ENCODE data around the gene MORN5.

MORN5 gene

GRCh38 chr9:122218935-122219855, 59.5 kb downstream of the MORN5 start:
- peaks cover 100% of the 10 kb centered on the region for H3K27me3 ChIP-seq (ENCODE audit: insufficient read depth, low read length)
- H3K4me1 ChIP-seq (ENCODE audit: insufficient read depth, low read length): peaks cover 19% of the 10 kb centered on the region; the same call in 1 of the 2 replicates
- H3K36me3 ChIP-seq (ENCODE audit: insufficient read depth, low read length): no peaks in the 10 kb centered on the region
- peak overlapping the region; percentile 46 for H3K4me3 ChIP-seq (ENCODE audit: low read length)
- H3K9ac ChIP-seq (ENCODE audit: low read depth, low read length): 0 out of 2 replicates have a peak overlapping the region, but pooled peaks have one; percentile 8
- H3K9me3 ChIP-seq (ENCODE audit: insufficient read depth, low read depth, low read length): no peaks in the 10 kb centered on the region
- no peak overlapping the region for H3K27ac ChIP-seq (ENCODE audit: low read depth, low read length)
- WGBS: under 1% methylated on average over 59 of the region's 59 CpGs

- Histone ChIP-seq H3K9me3 (ENCODE audit: insufficient read depth, low read depth, low read length) (no peaks in the 10 kb centered on the region), H3K4me3 (ENCODE audit: low read length) (peak overlapping the region; percentile 46), H3K9ac (ENCODE audit: low read depth, low read length) (0 out of 2 replicates have a peak overlapping the region, but pooled peaks have one; percentile 8), H3K4me1 (ENCODE audit: insufficient read depth, low read length) (peaks cover 19% of the 10 kb centered on the region; the same call in 1 of the 2 replicates), H3K27ac (ENCODE audit: low read depth, low read length) (no peak overlapping the region), H3K36me3 (ENCODE audit: insufficient read depth, low read length) (no peaks in the 10 kb centered on the region), H3K27me3 (ENCODE audit: insufficient read depth, low read length) (peaks cover 100% of the 10 kb centered on the region)
- 2% methylated on average over 57 of the region's 57 CpGs for WGBS
These were observed 60.4 kb downstream of the MORN5 start for GRCh38 chr9:122219856-122220672.

GRCh38 chr9:122220673-122221182, 61.0 kb downstream of the MORN5 start:
- Histone ChIP-seq H3K4me3 (ENCODE audit: low read length) (peak overlapping the region; percentile 46), H3K9ac (ENCODE audit: low read depth, low read length) (no peak overlapping the region), H3K36me3 (ENCODE audit: insufficient read depth, low read length) (no peaks in the 10 kb centered on the region), H3K27me3 (ENCODE audit: insufficient read depth, low read length) (peaks cover 100% of the 10 kb centered on the region), H3K9me3 (ENCODE audit: insufficient read depth, low read depth, low read length) (no peaks in the 10 kb centered on the region), H3K27ac (ENCODE audit: low read depth, low read length) (no peak overlapping the region), H3K4me1 (ENCODE audit: insufficient read depth, low read length) (peaks cover 19% of the 10 kb centered on the region; the same call in 1 of the 2 replicates)
- 5% methylated on average over 16 of the region's 18 CpGs for WGBS

GRCh38 chr9:122221183-122221811, 61.6 kb downstream of the MORN5 start:
- Histone ChIP-seq H3K9me3 (ENCODE audit: insufficient read depth, low read depth, low read length) (no peaks in the 10 kb centered on the region), H3K4me3 (ENCODE audit: low read length) (peak overlapping the region; percentile 46), H3K4me1 (ENCODE audit: insufficient read depth, low read length) (peaks cover 19% of the 10 kb centered on the region; the same call in 1 of the 2 replicates), H3K9ac (ENCODE audit: low read depth, low read length) (no peak overlapping the region), H3K36me3 (ENCODE audit: insufficient read depth, low read length) (no peaks in the 10 kb centered on the region), H3K27me3 (ENCODE audit: insufficient read depth, low read length) (peaks cover 100% of the 10 kb centered on the region), H3K27ac (ENCODE audit: low read depth, low read length) (no peak overlapping the region)
- WGBS: 3% methylated on average over 27 of the region's 27 CpGs

GRCh38 chr9:122222791-122223190, 63.1 kb downstream of the MORN5 start:
- no peak overlapping the region for H3K27ac ChIP-seq (ENCODE audit: low read depth, low read length)
- WGBS: 27% methylated on average over 5 of the region's 5 CpGs
- no peak overlapping the region for H3K4me3 ChIP-seq (ENCODE audit: low read length)
- no peaks in the 10 kb centered on the region for H3K36me3 ChIP-seq (ENCODE audit: insufficient read depth, low read length)
- no peaks in the 10 kb centered on the region for H3K9me3 ChIP-seq (ENCODE audit: insufficient read depth, low read depth, low read length)
- H3K27me3 ChIP-seq (ENCODE audit: insufficient read depth, low read length): peaks cover 100% of the 10 kb centered on the region
- H3K4me1 ChIP-seq (ENCODE audit: insufficient read depth, low read length): peaks cover 31% of the 10 kb centered on the region
- H3K9ac ChIP-seq (ENCODE audit: low read depth, low read length): no peak overlapping the region

GRCh38 chr9:122223435-122223834, 63.7 kb downstream of the MORN5 start:
- H3K4me3 ChIP-seq (ENCODE audit: low read length): no peak overlapping the region
- WGBS: 92% methylated on average over 5 of the region's 5 CpGs
- peaks cover 100% of the 10 kb centered on the region for H3K27me3 ChIP-seq (ENCODE audit: insufficient read depth, low read length)
- H3K4me1 ChIP-seq (ENCODE audit: insufficient read depth, low read length): peaks cover 31% of the 10 kb centered on the region
- no peaks in the 10 kb centered on the region for H3K36me3 ChIP-seq (ENCODE audit: insufficient read depth, low read length)
- no peak overlapping the region for H3K9ac ChIP-seq (ENCODE audit: low read depth, low read length)
- H3K9me3 ChIP-seq (ENCODE audit: insufficient read depth, low read depth, low read length): no peaks in the 10 kb centered on the region
- no peak overlapping the region for H3K27ac ChIP-seq (ENCODE audit: low read depth, low read length)

- H3K36me3 ChIP-seq (ENCODE audit: insufficient read depth, low read length): no peaks in the 10 kb centered on the region
- H3K4me3 ChIP-seq (ENCODE audit: low read length): no peak overlapping the region
- peaks cover 100% of the 10 kb centered on the region for H3K27me3 ChIP-seq (ENCODE audit: insufficient read depth, low read length)
- WGBS: 94% methylated on average over 51 of the region's 51 CpGs
- no peaks in the 10 kb centered on the region for H3K9me3 ChIP-seq (ENCODE audit: insufficient read depth, low read depth, low read length)
- H3K4me1 ChIP-seq (ENCODE audit: insufficient read depth, low read length): peaks cover 24% of the 10 kb centered on the region
- H3K9ac ChIP-seq (ENCODE audit: low read depth, low read length): no peak overlapping the region
- no peak overlapping the region for H3K27ac ChIP-seq (ENCODE audit: low read depth, low read length)
These were observed 65.8 kb downstream of the MORN5 start for GRCh38 chr9:122225312-122226141.

GRCh38 chr9:122226142-122226757, 66.5 kb downstream of the MORN5 start:
- H3K4me1 ChIP-seq (ENCODE audit: insufficient read depth, low read length): peaks cover 20% of the 10 kb centered on the region
- peaks cover 100% of the 10 kb centered on the region for H3K27me3 ChIP-seq (ENCODE audit: insufficient read depth, low read length)
- no peak overlapping the region for H3K9ac ChIP-seq (ENCODE audit: low read depth, low read length)
- H3K4me3 ChIP-seq (ENCODE audit: low read length): peak overlapping the region; percentile 20
- no peaks in the 10 kb centered on the region for H3K36me3 ChIP-seq (ENCODE audit: insufficient read depth, low read length)
- WGBS: 69% methylated on average over 51 of the region's 51 CpGs
- no peaks in the 10 kb centered on the region for H3K9me3 ChIP-seq (ENCODE audit: insufficient read depth, low read depth, low read length)
- H3K27ac ChIP-seq (ENCODE audit: low read depth, low read length): no peak overlapping the region

GRCh38 chr9:122226758-122227574, 67.3 kb downstream of the MORN5 start:
- Histone ChIP-seq H3K27me3 (ENCODE audit: insufficient read depth, low read length) (peaks cover 100% of the 10 kb centered on the region), H3K36me3 (ENCODE audit: insufficient read depth, low read length) (no peaks in the 10 kb centered on the region), H3K9ac (ENCODE audit: low read depth, low read length) (no peak overlapping the region), H3K9me3 (ENCODE audit: insufficient read depth, low read depth, low read length) (no peaks in the 10 kb centered on the region), H3K27ac (ENCODE audit: low read depth, low read length) (no peak overlapping the region), H3K4me1 (ENCODE audit: insufficient read depth, low read length) (peaks cover 16% of the 10 kb centered on the region), H3K4me3 (ENCODE audit: low read length) (peak overlapping the region; percentile 20)
- 4% methylated on average over 59 of the region's 59 CpGs for WGBS

All from HUES64 (cell line).